ENCODE data around the gene SLC4A5.

DNA sequence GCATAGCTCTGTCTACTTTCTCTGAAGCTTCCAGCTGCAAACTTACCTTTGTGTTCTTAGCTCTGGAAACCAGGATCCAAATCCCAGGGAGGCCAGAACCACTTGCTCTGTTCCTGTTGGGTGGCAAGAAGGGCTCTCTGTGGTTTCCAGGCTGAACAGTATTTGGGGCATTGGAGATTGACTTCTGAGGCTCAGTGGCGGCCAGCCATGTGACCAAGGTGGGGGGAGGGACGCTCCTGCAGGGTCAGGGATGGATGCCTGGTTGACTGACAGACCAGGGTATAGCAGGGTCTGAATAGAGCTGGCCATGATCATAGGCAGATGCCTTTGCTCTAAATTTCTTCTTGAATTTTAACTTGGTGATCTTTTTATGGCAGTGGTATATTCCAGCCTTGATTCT, 15.1 kb downstream of the SLC4A5 start:
- TF ChIP-seq, protein P1, sequence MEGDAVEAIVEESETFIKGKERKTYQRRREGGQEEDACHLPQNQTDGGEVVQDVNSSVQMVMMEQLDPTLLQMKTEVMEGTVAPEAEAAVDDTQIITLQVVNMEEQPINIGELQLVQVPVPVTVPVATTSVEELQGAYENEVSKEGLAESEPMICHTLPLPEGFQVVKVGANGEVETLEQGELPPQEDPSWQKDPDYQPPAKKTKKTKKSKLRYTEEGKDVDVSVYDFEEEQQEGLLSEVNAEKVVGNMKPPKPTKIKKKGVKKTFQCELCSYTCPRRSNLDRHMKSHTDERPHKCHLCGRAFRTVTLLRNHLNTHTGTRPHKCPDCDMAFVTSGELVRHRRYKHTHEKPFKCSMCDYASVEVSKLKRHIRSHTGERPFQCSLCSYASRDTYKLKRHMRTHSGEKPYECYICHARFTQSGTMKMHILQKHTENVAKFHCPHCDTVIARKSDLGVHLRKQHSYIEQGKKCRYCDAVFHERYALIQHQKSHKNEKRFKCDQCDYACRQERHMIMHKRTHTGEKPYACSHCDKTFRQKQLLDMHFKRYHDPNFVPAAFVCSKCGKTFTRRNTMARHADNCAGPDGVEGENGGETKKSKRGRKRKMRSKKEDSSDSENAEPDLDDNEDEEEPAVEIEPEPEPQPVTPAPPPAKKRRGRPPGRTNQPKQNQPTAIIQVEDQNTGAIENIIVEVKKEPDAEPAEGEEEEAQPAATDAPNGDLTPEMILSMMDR (IDR thresholded peaks at IDR 0.05; ENCODE audit: control extremely low read depth in 1 of 3, insufficient read depth in 1 of 3, low read depth in 1 of 3, low read length in 3 of 3): no peak
- TF ChIP-seq POLR2AphosphoS5 (IDR thresholded peaks at IDR 0.05; ENCODE audit: low read depth, low read length): no peak
- TF ChIP-seq FOSL1 (IDR thresholded peaks at IDR 0.05; ENCODE audit: insufficient read depth, low read depth, low read length): no peak
- TF ChIP-seq EGR1 (IDR thresholded peaks at IDR 0.05; ENCODE audit: borderline replicate concordance, low read depth, low read length): no peak
- no peak for TF ChIP-seq CHD1 (IDR thresholded peaks at IDR 0.05; ENCODE audit: low read depth, low read length)
- no peak for TF ChIP-seq EZH2 (IDR thresholded peaks at IDR 0.05; ENCODE audit: low read depth, low read length, severe bottlenecking)
- no peak for TF ChIP-seq TBP (IDR thresholded peaks at IDR 0.05; ENCODE audit: low read depth, low read length)
- TF ChIP-seq CBX8 (IDR thresholded peaks at IDR 0.05; ENCODE audit: borderline replicate concordance, low read depth, low read length): no peak

All from H1 (cell line).